CD4-positive, alpha-beta T cell treated with Interleukin-4 for 4 hours (primary cell): ENCODE results near the gene TRIM4.
"Not testable (repeated sequence)": the region's sequence is repeated elsewhere in the genome, so short reads cannot be mapped to it uniquely, and the experiment has no call there.

ENCODE experiments used
- DNase-seq: peaks from one replicate; pipeline ENCODE4 v3.0.0-alpha.2; 2020

Gene TRIM4

DNA sequence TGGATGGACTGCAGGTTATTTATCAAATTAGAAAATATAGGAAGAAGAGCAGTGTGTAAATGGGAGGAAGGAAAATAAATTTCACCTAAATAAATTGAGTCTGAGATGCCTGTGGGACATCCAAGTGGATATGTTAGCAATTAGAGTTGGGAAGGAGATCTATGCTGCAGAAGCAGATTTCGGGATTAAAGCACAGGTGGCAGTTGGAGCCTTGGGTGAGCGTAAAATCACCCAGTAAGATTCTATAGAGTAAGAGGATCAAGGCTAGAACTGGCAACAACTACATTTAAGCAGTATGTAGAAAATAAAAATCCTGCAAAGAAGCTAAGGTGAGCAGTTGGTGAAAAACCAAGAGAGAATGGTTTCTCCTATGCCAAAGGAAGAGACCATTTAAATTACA is 8.4 kb downstream of the TRIM4 start:
- DNase-seq, result no peak

DNA sequence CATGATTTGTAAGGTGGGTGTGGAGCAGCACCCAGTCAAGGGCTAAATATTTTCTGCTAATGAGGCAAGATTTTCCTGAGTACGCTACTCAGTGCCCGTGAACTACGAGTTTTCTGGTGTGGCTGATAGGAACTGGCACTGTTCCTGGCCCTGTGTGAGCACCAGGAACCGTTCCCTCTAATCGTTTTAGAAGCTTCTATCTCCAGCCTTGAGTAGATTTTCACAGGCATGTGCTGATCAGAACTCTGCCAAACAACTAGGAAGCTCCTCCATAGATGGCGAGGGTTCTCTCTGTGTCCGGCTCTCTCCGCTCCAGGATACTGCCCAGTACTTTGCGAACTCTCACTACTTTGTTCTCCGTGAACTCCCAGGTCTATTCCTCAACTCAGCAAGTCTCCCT is 17.7 kb downstream of the TRIM4 start:
- no peak for DNase-seq

DNA sequence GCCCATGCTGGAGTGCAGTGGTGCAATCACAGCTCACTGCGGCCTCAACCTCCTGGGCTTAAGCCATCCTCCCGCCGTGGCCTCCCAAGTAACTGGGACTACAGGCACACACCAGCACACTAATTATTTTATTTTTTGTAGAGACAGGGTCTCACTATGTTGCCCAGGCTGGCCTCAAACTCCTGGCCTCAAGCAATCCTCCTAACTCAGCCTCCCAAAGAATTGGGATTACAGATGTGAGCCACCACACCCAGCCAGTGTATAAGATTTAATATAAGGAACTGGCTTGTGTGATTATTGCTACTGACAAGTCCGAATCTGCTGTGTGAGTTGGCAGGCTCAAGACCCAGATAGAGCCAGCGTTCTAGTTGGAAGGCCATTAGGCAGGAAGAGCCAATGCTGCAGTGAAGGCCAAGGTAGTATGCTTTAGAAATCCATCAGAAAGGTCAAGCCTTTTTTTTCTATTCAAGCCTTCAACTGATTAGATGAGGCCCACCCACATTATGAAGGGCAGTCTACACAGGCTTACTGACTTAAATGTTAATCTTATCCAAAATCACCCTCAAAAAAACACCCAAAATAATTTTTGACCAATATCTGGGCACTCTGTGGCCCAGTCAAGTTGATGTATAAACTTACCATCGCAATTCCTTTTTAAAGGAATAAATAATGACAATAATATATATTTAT is 19.4 kb downstream of the TRIM4 start:
- no peak for DNase-seq

DNA sequence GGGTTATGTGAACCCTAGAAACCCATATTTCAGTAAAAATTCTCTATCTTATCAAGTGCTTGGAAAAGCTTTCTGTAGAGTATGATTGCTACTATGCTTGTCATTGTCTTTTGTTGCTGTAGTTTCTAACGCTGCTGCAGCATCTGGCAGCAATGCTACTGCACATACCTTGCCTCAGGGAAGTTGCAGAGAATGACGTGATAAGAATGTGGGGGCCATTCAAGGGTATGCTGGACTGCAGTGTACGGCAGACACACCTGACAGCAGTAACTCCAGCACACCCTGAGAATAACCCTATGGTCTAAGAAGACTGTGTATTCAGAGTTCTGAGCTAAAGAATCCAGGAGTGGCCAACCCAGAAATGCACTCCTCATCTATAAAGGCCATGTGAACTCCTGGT is 20.5 kb downstream of the TRIM4 start:
- DNase-seq, result no peak

DNA sequence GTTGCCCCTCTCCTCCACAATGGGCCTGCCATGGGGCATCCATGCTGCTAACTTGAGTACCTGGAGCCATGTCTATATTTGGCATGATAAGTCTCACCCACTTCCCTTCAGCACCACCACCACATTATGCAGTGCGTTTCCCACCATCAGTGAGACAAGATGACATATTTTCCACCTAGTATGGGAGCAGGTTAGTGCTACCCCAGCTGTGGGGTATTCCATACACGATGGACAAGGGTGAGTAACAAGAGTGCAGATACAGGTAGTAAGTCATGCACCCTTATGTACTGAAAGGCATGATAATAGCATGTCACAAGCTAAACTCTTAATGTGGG is 21.3 kb downstream of the TRIM4 start:
- no peak for DNase-seq

DNA sequence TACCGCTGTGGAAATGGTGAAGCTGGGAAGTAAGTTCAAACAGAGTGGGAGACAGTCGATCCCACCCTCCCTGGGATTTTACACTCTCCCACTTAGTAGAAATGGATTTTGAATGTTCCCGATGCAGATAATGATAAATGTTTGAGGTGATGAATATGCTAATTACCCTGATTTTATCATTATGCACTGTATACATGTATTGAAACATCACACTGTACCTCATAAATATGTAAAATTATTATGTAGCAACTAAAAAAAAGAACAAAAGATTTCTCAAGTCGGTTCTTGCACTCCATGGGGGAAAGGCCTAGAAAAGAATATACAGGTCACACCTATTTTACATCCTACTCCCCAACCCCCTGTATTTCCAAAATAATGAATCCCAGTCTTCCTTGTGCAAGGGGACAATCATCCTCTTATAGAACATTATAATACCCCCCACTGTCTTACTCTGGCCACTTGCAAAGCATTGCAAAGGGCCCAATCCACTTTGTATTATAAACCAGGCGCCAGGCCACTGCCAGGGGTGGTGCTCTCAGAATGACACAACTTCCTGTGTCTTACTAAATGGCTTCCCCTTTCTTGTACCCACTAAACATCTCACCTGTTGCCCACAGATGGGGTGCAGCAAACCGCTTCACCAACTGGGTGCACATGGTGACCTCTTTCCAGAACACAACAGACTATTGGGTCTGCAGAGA is 21.9 kb downstream of the TRIM4 start:
- no peak for DNase-seq

DNA sequence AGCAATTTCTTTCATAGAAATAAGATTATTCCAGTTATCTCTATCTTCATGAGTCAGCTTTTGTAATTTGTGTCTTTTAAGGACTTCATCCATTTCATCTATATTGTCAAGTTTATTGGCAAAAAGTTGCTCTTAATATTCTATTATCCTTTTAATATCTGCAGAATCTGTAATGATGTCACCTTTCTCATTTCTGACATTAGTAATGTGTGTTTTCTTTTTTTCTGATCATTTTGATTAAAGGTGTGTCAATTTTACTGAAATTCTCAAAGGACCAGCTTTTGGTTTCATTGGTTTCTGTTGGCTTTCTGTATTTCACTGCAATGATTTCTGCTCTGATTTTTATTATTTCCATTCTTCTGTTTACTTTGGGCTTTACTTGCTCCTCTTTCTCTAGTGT is 24.6 kb downstream of the TRIM4 start:
- DNase-seq, result no peak

DNA sequence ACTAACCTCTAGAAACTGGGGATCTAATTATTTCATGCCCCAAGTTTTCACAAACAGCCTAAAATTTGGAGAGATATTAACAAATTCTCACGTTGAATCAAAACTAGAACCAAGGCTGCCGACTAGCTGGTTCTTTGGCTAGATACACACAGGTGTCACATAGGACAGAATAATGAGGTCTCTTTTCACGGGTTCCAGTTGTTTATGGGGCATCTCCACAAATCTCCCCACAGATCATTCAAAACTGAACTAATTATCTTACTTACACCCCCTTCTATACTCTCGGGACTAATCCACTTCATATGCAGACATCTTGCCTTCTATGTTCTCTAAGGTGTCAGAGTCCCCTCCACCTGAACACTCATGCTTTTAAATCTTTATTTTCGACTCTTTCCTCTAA is 26.1 kb downstream of the TRIM4 start:
- DNase-seq, result no peak

DNA sequence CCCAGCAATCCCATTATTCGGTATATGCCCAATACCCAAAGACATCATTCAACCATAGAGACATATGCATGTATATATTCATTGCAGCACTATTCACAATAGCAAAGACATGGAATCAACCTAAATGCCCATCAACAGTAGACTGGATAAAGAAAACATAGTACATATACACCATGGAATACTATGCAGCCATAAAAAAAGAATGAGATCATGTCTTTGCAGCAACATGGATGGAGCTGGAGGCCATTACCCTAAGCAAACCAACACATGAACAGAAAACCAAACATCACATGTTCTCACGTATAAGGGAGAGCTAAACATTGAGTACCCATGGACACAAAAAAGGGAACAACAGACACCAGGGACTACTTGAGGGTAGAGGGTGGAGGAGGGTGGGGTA is 29.0 kb downstream of the TRIM4 start:
- DNase-seq, result not testable (repeated sequence)

DNA sequence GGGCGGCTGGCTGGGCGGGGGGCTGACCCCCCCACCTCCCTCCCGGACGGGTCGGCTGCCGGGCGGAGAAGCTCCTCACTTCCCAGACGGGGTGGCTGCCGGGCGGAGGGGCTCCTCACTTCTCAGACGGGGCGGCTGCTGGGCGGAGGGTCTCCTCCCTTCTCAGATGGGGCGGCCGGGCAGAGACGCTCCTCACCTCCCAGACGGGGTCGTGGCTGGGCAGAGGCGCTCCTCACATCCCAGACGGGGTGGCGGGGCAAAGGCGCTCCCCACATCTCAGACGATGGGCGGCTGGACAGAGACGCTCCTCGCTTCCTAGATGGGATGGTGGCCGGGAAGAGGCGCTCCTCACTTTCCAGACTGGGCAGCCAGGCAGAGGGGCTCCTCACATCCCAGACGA is 31.0 kb downstream of the TRIM4 start:
- not testable (repeated sequence) for DNase-seq

DNA sequence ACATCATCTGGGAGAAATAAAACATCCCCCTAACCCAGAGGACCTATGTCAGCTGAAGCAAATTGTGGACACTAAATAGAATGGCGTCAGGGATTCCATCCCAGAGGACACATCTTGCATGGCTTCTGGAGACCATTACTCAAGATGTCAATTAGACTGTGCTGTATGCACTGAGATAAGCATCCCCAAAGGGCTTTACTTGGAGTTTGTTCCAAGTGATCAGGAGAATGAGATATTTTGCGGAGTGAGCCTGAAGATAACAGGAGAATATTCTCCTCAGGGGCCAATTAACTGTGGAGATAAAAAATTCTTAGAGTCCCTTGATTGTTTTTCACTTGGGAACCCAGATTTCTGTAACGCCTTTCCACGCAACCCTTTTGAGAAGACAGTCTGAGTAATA is 38.0 kb downstream of the TRIM4 start:
- DNase-seq, result no peak

DNA sequence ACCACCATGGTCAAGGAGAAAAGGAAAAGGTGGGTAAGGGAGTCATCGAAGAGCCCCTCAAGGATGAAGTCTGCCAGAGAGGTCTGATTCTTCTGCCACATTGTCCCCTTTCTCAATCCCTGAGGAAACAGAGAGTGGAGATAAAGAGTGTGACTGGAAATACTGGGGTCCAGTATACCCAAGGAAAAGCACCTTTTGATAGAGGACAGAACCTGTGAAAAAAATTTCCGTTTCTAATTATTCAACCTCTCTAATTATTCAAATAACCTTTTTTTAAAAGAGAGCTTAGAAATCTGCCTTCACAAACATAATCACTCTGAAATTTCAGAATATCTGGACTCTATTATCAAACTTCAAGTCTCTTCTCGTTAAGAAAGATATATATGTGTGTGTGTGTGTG is 42.4 kb downstream of the TRIM4 start, which contains the start of gene OR2AE1:
TSS of gene OR2AE1 (minus strand) at position 101 of the 400 bp plus-strand sequence. CDS start at position 101, 0 bp downstream.
- no peak for DNase-seq

DNA sequence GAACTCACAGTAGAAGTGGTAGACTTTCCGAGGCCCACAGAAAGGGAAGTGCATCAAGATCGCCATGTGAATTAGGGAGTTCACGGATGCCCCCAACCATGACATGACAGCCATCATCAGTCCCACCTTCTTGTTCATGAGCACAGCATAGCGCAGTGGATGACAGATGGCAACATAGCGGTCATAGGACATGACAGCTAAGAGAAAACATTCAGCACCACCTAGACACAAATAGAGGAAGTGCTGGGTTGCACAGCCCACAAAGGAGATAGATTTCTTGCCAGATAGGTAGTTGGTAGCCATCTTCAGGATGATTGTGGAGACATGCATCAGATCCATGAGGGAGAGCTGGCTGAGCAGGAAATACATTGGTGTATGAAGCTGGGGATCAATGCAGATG is 42.8 kb downstream of the TRIM4 start:
- DNase-seq, result no peak

DNA sequence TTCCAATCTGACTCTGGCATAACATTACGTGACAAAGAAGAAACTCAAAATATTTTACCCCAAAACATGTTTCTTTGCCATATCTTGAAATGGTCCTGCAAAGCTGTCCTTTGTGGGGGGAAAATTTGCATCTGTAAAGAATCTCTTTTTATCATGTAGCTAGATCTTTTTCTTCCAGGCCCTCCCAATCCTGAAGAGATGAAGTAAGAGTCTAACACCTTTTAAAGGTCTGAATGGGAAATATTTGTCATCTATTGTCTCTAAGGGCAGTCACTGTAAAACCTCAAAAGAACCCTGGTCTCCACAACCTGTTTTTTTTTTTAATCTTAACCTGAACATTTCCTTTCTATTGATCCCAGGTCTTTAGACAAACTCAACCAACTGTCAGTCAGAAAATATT is 51.1 kb downstream of the TRIM4 start:
- no peak for DNase-seq

DNA sequence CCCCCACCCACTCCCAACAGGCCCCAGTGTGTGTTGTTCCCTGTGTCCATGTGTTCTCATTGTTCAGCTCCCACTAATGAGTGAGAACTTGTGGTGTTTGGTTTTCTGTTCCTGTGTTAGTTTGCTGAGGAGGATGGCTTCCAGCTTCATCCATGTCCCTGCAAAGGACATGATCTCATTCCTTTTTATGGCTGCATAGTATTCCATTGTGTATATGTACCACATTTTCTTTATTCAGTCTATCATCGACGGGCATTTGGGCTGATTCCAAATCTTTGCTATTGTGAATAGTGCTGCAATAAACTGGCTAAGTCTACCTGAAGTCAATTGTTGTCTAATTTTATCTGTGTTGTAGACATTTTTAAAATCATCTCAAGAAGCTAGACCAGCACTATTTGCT is 51.9 kb downstream of the TRIM4 start:
- not testable (repeated sequence) for DNase-seq

DNA sequence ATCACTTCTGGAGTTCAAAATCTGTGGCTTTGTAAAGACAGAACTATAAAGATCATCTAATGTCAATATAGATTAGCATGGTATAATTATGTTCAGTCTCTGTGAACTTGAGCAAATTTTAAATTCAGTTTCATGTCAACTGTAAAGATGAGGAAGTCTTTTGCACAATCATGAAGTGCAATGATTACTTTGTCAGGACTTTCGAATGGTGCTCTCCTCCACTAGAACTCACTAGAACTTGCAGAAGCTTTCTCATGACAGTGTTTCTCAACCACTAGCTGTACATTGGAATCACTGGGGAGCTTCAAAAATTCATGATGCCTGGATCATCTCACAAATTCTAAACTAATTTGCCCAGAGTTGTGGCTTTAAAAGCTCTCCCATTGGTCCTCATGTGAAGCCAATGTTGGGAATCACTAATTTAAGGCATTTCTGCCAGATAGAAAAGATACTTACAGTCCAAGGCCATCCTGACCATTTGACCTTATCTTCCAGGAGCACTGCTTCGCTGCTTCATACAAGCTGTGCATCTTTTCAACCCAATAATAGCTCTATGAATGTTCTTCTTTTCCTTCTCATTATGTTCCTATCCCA is 55.4 kb downstream of the TRIM4 start:
- no peak for DNase-seq

DNA sequence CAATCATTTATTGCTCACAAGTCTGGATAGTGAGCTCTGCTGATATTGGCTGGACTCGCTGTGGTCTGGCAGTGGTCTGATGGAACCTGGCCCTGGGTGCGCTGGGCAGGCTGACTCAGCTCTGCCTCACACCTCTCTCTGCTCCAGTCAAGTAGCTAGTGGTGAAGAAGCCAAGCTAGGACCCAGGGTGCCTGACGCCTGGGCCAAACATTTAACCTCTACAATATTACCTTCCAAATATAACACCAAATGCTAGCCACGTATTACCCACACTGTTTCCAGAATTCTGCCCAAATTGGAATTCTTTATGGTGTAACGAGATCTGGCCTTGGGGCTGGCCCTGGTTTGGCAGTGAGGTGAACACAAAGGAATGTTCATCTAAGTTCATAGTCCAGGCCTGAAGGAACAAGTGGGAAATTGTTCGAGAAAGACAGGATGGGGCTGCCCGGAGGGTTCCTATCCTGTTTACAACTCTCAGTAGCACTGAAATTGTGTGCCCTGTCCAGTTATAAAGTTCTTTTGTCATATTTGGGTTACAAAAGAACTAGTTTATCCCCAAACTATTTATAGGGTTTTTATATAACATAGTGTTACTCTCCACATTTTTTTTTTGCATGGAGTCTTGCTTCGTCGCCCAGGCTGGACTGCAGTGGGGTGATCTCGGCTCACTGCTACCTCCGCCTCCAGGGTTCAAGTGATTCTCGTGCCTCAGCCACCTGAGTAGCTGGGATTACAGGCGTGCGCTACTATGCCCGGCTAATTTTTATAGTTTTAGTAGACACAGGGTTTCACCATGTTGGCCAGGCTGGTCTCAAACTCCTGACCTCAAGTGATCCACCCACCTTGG is 58.8 kb downstream of the TRIM4 start:
- no peak for DNase-seq

DNA sequence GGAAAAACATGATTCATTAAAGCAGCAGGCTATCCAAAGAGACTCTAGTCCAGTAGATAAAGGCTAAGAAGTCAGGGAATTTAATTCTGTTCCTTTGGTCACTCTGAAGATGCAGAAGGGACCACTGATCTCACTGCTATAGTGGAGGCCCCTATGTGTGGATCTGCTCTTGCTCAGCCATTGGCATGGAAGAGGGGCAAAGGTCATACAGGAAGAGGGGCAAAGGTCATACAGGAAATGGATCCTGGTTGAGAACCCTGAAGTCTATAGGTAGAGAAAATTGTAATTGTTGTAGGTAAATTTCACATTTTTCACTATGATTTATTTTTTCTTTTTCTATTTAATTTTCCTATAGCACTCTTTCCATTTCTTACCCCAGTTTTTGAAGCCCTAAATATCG is 64.1 kb downstream of the TRIM4 start:
- no peak for DNase-seq

DNA sequence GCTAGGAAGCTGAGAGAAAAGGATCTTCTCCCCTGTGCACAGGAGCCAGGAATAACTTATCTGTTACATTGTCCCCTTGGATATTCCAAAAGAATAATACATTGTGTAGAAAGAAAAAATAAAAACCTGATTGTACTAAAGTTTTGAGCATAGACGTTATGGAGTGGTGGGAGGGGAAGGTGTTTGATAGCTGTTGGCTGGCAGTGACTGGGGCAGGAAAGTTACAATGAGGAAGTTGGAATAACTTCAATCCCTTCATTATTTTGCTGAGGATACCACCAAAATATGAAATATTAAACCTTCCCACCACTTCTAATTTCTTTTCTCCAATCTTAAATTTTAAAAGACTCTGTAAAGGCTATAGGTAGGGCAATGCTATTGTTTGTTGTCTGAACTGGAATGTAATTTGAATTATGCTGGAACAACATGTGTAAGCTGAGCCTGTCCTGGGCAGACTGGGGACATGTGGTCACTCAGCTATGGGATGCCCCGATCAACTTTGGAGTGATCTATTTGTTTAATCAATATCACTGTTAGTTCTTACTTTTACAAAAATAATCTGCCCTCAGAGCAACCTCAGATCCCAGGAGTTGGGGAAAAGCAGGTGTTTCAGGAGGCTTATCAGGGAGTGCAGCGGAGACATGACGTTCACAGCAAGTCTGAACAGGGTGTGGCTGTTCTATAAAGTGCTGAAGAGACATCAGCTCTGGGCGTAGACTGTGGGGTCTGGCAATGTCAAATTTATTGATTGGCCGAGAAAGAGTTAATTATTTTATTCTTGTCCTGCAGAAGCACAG is 70.7 kb downstream of the TRIM4 start:
- DNase-seq, result no peak

DNA sequence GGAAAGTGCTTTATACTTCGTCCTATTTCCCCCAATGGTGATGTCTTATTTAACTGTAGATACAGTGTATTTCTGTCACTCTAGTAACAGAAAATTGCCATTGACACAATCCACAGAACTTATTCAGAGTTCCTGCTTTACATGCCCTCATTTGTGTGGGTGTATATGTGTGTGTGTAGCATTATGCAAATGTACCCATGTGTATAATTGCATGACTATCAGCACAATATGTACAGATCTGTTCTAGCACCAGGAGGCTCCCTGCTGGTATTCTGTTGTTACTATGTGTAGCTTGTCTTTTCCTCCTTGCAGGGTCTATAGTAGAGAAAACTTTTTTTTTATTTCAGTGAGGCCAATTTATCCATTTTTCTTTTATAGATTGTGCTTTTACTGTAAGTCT is 75.0 kb downstream of the TRIM4 start:
- DNase-seq, result no peak

DNA sequence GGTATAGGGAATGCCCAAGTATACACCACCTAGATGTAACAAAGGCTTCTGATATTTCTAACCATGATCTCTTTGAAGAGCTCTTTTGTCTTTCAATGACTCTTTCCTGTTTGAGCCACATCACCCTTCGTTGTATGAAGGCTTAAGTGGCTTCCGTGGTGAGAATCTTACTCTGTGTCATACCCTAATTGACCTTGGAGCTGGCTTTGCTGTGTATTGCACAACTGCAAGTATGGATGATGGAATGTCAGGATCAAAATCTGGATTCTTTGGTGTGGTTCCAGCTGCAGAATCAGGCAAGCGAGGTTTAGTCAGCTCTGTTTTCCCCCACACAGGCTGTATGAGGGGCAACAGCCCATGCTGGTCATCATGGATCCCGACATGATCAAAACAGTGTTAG is 75.5 kb downstream of the TRIM4 start:
- DNase-seq, result no peak

DNA sequence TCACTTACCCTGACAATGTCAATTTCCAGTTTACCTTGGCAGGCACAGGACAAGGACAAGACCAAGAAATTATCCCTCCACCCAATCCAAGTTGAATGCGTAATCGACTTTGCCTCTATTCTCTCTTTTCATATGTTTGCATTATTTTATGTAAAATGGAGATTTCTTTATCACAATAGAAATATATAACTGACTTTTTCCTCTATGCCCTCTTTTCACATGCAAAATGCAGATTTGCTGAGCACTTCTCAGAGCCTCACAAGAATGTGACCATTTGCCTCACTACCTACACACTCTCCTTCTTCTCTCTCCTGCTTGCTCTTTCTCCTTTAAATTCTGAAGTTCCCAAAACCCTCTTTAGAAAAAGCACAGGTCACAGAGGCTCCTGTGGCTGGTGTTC is 76.4 kb downstream of the TRIM4 start:
- no peak for DNase-seq
